Large intestine (tissue), 3 donors: ENCODE results near the gene HOXA1. TPM values are rescaled to one million over a fixed set of nuclear protein-coding genes. Genes with fewer than 3 reads are reported as not detected.
A peak's percentile ranks its signal among the peaks of the same experiment; 100 is the strongest.

Source experiments
- DNase-seq, 2 donors: peaks; one replicate each; pipeline versions ENCODE4 v3.0.0 to v3.0.0-alpha.2; 2013
- H3K27ac ChIP-seq: one replicate; pipeline ENCODE4 v1.5.1; 2013; ENCODE audit warnings: low read length
- H3K27me3 ChIP-seq: 2 replicates; pipeline ENCODE4 v1.6.1; 2013; ENCODE audit warnings: low read length; ENCODE audit not compliant: control insufficient read depth, insufficient read depth
- H3K36me3 ChIP-seq: 2 replicates; pipeline ENCODE4 v1.6.1; 2013; ENCODE audit warnings: low read length; ENCODE audit not compliant: control insufficient read depth, insufficient read depth
- H3K4me1 ChIP-seq: one replicate; pipeline ENCODE4 v1.6.1; 2013; ENCODE audit warnings: low read length; ENCODE audit not compliant: control insufficient read depth, insufficient read depth
- H3K4me3 ChIP-seq: one replicate; pipeline ENCODE4 v1.5.1; 2013; ENCODE audit warnings: low read length
- H3K9me3 ChIP-seq: one replicate; pipeline ENCODE4 v1.6.1; 2013; ENCODE audit warnings: mild to moderate bottlenecking, low read depth, low read length, moderate library complexity; ENCODE audit not compliant: control insufficient read depth
- WGBS: methylation state at CpG from one replicate; pipeline ENCODE4 v1.1.5; 2013; ENCODE audit warnings: low lambda C conversion rate; ENCODE audit not compliant: insufficient coverage; 5-methylcytosine and 5-hydroxymethylcytosine counted together
- polyA plus RNA-seq: library from polyadenylated mRNA; unstranded; fragments of 120-200 nt; gene quantifications from one replicate; pipeline ENCODE4 v1.2.1, GENCODE V29; 2013

HOXA1 gene
- polyA plus RNA-seq, 1 donor: 1.5 TPM

DNA sequence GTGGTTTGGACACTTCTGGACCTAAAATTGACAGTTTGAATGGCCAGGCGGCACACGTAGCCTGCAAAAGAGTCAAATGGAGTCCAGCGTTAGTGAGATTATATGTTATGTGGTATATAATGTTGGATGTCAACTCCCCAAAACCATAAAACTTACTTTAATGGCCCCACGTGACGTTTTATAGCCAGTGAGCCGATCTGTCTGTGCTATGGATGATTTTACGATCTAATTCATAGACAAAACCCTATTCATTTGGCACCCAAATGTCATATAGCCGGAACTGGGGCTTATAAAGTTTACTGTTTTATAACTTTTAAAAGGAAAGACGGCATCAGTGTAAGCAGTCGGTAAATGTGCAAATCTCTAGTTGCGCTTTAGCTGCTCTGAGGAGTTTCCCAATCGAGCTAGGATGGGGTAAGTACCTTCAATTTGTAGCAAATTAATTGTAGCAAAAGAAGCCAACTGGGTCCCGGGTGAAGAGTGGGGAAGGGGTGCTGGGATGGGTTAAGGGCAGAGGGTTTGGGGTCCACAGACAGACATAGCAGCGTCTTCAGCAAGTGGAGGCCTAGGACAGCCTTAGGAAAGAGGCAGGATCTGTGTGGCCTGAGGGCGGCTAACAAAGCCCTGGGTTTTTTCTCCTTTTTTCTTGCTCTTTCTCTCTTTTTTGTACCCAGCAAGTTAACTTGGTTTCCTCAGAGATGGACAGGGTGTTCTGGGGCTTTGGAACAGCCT, 44.5 kb upstream of the HOXA1 start:
- Histone ChIP-seq H3K4me3 (peak overlapping the region; percentile 62), H3K4me1 (peaks cover 38% of the 10 kb centered on the region), H3K36me3 (peaks cover 7% of the 10 kb centered on the region), H3K27me3 (peaks cover 15% of the 10 kb centered on the region), H3K27ac (peak overlapping the region; percentile 79), H3K9me3 (peaks cover 9% of the 10 kb centered on the region)
- 27% methylated on average over 3 of the region's 15 CpGs for WGBS
- DNase-seq: peak in 1 of 2 donors; percentile 90

DNA sequence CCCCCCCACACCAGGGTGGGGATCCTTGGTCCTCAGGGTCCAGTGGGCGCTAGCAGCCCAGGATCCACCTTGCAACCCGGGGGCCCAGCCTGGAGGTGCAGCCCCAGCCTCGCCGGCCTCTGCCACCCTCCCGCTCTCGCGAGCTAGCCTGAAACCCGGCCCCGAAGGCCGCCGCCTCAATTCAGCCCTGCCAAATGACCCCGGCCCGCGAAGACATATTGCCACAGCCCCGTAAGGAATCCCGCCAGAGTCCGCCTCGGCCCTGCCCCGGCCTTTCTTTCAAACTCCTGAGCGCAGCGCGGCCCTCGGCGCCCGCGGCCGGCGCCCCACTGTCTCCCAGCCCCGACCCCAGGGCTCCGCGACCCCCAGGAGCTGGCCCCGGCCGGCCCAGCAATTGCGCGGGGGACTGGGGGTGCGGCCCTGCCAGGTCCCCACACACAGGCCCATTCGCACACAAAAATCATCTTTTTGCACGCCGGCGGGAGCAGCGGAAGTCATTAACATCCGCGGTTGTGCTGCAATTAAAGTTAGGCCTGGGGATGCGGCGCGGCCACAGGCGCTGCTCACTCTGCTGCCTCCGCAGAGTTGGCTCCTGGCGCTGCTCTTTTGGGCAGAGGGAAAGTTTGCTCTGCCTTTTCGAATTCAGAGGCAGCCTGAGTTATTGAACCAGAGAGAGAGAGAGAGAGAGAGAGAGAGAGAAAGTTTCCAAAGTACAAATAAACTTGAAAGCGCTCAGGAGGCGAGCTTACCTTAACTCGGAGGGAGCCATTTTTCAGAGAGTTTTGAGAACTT, 43.7 kb upstream of the HOXA1 start:
- DNase-seq: peak in 1 of 2 donors; percentile 83
- H3K4me3 ChIP-seq: peak overlapping the region; percentile 62
- peak overlapping the region; percentile 79 for H3K27ac ChIP-seq
- peaks cover 8% of the 10 kb centered on the region for H3K27me3 ChIP-seq
- peaks cover 41% of the 10 kb centered on the region for H3K4me1 ChIP-seq
- H3K36me3 ChIP-seq: peaks cover 4% of the 10 kb centered on the region
- 0% methylated on average over 2 of the region's 53 CpGs for WGBS
- H3K9me3 ChIP-seq: peaks cover 2% of the 10 kb centered on the region

DNA sequence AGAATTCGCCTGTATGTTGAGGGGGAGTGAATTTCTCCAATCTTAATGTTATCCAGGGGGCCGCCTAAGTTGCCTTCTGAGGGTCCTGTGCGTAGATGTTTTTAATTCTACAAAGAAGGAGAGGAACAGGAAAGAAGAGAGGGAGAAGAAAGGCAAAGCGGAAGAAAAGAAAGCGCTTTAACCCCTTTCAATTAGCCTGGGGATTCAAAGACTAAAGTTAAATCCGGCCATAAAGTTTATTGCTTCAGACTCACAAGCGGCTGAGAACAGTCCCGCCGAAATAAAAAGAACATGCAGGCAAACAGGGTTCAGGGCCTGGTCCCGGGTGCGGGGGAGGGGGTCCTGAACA, 43.2 kb upstream of the HOXA1 start:
- Histone ChIP-seq H3K36me3 (peaks cover 4% of the 10 kb centered on the region), H3K4me3 (peak overlapping the region; percentile 62), H3K4me1 (peaks cover 39% of the 10 kb centered on the region), H3K27me3 (peaks cover 2% of the 10 kb centered on the region), H3K27ac (peak overlapping the region; percentile 79), H3K9me3 (no peaks in the 10 kb centered on the region)
- no peak for DNase-seq
- 19% methylated on average over 4 of the region's 11 CpGs for WGBS

- peaks cover 3% of the 10 kb centered on the region for H3K36me3 ChIP-seq
- no peak for DNase-seq
- H3K4me3 ChIP-seq: peak overlapping the region; percentile 62
- no peaks in the 10 kb centered on the region for H3K27me3 ChIP-seq
- peaks cover 42% of the 10 kb centered on the region for H3K4me1 ChIP-seq
- no peaks in the 10 kb centered on the region for H3K9me3 ChIP-seq
- H3K27ac ChIP-seq: peak overlapping the region; percentile 79
- no CpG with 5 or more reads among the region's 1 CpG for WGBS
Measured at GRCh38 chr7:27138472-27138871, 42.7 kb upstream of the HOXA1 start.

DNA sequence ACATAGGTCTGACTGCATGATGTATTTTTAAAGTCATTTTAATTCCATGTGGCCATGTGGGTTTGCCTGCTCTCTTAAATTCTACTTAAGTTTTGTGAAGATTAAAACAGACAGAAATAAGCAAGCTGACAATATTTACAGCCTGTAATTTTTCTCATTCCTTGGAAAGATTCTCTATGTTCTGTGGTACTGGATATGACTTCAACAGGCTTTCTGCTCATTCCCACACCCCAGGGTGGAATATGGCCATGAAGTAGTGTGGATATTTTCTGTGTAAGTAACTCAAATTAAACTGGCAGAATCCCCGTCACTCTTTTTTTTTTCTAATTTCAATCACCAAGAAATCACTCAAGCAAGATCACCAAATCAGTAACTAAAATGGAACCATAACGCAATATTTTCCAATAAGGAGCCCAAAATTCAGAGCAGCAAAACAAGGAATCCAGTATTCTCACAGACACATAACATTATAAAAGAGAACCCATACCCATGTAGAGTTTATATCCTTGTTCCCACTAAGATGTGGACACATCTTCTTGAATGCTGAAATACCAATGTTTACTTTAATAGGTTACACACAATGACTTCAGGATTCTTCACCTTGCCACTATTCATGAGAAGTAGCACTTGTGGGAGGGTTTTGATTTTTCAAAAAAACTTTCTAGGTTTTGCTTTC, 42.0 kb upstream of the HOXA1 start:
- Histone ChIP-seq H3K27me3 (no peaks in the 10 kb centered on the region), H3K36me3 (peaks cover 3% of the 10 kb centered on the region), H3K9me3 (no peaks in the 10 kb centered on the region), H3K4me3 (peak overlapping the region; percentile 62), H3K27ac (peak overlapping the region; percentile 79), H3K4me1 (peaks cover 48% of the 10 kb centered on the region)
- DNase-seq: peak in 1 of 2 donors; percentile 33
- WGBS: no CpG with 5 or more reads among the region's 2 CpGs

GRCh38 chr7:27134392-27134791, 38.6 kb upstream of the HOXA1 start:
- Histone ChIP-seq H3K27ac (peak overlapping the region; percentile 79), H3K4me1 (peaks cover 50% of the 10 kb centered on the region), H3K4me3 (no peak overlapping the region), H3K9me3 (no peaks in the 10 kb centered on the region), H3K36me3 (no peaks in the 10 kb centered on the region), H3K27me3 (no peaks in the 10 kb centered on the region)
- DNase-seq: no peak
- WGBS: no CpG with 5 or more reads among the region's 2 CpGs

DNA sequence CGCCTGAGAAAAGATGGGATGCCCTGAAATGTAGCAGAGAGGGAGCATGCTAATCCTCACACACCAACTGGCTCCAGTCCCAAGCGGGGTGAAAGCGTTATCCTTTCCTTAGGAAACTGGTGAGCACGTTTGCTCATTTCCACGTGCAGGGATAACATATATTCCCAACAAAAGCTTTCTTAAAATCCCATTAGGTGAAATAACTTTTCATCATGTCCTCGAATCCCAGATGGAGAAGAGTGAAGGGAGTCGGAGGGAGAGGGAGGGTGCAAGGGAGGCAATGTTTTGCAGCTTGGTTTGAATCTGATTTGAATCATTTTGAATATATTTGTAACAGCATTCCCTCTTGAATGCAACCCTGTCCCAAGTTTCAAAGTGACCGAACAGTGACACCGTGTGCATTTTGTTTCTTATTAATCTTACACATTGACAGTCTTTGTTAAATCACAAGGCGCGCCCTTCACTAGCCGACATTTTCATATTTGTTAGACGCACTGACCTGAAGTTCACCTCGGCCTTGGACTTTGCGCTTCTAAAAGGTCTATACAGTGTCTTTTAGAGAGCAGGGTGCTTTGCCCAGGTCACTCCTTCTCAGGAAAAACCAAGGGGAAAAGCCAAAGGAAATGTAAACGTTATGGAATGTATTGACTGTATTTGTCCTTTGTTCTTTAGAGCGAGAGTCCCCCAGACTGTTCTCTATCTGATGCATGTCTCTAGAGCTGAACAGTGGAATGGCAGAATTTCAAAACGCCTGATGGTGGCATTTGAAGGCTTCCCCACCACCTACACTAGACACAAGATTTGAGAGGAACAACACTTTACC, 37.8 kb upstream of the HOXA1 start:
- Histone ChIP-seq H3K4me3 (no peak overlapping the region), H3K9me3 (no peaks in the 10 kb centered on the region), H3K4me1 (peaks cover 50% of the 10 kb centered on the region), H3K27ac (peak overlapping the region; percentile 79), H3K27me3 (no peaks in the 10 kb centered on the region), H3K36me3 (no peaks in the 10 kb centered on the region)
- WGBS: no CpG with 5 or more reads among the region's 18 CpGs
- peak in 1 of 2 donors; percentile 75 for DNase-seq

GRCh38 chr7:27132978-27133377, 37.2 kb upstream of the HOXA1 start:
- Histone ChIP-seq H3K27me3 (no peaks in the 10 kb centered on the region), H3K9me3 (no peaks in the 10 kb centered on the region), H3K27ac (peak overlapping the region; percentile 79), H3K36me3 (no peaks in the 10 kb centered on the region), H3K4me1 (peaks cover 50% of the 10 kb centered on the region), H3K4me3 (no peak overlapping the region)
- no peak for DNase-seq
- WGBS: 44% methylated on average over 3 of the region's 6 CpGs

- peaks cover 51% of the 10 kb centered on the region for H3K4me1 ChIP-seq
Measured at GRCh38 chr7:27132214-27132613, 36.4 kb upstream of the HOXA1 start.

More at GRCh38 chr7:27132214-27132613, 36.4 kb upstream of the HOXA1 start:
- Histone ChIP-seq H3K9me3 (no peaks in the 10 kb centered on the region), H3K4me3 (no peak overlapping the region), H3K27ac (peak overlapping the region; percentile 90), H3K27me3 (no peaks in the 10 kb centered on the region), H3K36me3 (no peaks in the 10 kb centered on the region)
- 100% methylated on average over 1 of the region's 2 CpGs for WGBS
- no peak for DNase-seq
